ENCODE results near the gene NCAPD3.

Gene NCAPD3

DNA sequence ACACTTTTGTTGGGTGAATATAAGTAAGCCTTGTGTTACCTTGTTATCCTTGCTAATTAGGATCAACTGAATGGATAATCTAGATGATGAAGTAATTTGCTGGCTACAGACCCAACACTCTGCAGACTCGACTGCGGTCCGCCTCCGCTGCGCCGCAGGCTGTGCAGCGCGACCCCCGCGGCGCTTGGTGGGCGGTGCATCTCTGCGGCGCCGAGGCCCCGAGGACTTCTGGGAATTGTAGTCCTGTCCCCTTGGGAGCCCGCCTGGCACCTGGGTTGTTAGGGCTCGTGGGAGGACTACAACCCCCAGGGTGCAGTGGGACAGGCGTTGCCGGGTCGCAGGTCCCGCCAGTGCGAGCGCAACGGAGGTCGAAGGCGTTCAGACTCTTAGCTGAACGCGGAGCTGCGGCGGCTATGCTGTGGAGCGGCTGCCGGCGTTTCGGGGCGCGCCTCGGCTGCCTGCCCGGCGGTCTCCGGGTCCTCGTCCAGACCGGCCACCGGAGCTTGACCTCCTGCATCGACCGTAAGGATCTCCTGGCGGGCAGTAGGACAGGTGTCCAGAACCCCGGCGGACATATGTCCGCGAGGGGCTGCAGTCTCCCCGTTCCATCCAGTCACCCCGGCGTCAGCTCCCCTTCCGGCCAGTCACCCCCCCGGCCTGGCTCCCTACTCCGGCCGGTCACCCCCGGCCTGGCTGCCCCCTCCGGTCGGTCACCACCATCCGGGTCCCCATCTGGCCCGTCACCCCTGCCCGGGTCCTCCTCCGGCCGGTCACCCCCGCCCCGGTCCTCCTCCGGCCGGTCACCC lies 29.6 kb upstream of the NCAPD3 start, which contains the start of the genes ACAD8 and THYN1:
ACAD8 (plus strand) TSS at position 381 of the 806 bp plus-strand sequence; CDS start at position 414, 33 bp downstream.
THYN1 (minus strand) TSS at position 165 of the 806 bp plus-strand sequence. CDS start 470 bp downstream, outside the sequence.
- DNase-seq, result peak; percentile 97

- no peak for DNase-seq
Observed at GRCh38 chr11:134252346-134253187, 28.8 kb upstream of the NCAPD3 start.

DNA sequence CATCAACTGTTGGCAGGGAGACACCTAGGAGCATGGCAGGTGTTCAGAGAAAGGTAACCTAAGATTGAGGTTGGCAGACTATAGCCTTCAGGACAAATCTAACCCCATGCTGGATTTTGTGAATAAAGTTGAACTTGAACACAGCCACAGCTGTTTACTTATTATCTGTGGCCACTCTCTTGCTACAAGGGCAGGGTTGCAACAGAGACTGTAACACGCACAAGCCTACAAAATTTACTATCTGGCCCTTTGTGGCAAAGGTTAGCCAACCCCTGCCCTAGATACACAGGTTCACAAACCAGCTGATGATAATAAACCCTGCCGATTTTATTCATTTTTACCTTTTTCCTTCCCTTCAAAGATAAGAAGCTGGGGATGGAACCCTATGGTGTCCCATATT lies 26.9 kb upstream of the NCAPD3 start:
- DNase-seq, result no peak

DNA sequence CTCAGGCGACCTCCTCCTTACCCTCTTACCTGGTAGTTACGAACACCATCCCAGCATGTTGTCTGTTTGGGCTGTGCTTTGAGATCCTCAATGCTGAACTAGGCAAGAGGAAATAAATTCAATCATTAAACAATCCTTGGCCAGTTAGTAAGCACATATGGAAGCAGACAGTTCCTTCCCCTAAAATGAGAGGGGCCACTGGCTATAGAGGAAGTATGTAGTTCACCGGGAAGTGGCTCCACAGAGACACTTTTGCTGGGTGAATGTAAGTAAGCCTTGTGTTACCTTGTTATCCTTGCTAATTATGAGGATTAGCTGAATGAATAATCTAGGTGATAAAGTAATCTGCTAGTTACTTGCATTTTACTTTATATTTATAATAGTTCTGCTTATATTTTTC lies 26.5 kb upstream of the NCAPD3 start:
- no peak for DNase-seq

DNA sequence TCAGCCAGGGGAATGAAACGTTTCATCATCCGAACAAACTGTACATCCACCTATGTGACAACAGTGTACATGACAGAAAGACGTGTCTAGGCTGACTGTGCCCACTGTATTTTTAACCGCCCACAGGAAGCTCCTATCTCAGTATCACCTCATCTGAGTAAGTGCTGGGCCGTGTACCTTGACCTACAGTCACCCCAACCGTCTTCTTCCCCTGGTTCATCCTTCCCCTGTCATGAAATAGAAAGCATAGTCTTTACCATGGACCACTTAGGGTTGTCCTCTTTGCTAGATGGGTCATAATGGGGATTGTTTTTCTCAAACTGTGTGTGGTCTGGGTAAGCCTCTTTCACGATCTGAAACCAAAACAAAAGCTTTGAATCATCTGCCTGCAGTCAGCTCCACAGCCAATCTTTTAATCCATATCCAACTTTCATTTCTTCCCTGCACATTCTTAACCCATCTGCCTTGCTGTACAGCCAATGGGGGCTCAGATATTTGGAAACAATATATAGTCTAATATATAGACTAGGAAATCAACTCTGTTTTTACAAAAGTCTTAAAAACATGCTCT lies 25.2 kb upstream of the NCAPD3 start:
- no peak for DNase-seq

- DNase-seq, result no peak
Observed at GRCh38 chr11:134246678-134247077, 22.9 kb upstream of the NCAPD3 start.

DNA sequence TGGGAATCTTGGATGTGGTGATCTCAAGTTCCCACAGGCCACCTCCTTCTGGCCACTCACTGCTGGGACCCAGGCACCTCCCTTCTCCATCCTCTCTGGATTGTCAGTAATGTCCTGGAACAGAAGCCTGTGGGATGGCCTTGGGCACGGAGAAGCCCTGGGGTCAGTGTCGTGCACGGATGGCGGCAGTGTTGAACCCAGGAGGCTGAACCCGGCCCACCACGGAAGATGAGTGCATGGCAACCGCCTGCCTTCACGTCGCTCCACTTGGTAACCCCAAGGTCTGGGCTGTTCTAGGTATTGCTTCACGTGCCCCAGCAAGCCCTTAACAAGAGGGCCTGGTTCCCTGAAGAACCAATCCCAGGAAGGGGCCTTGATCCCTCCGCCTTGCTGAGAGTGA lies 22.3 kb upstream of the NCAPD3 start:
- DNase-seq, result no peak

- DNase-seq, result no peak
Observed at GRCh38 chr11:134245434-134245833, 21.7 kb upstream of the NCAPD3 start.

GRCh38 chr11:134244593-134244992 lies 20.8 kb upstream of the NCAPD3 start:
- DNase-seq, result no peak

GRCh38 chr11:134243913-134244312 lies 20.1 kb upstream of the NCAPD3 start:
- DNase-seq, result no peak

DNA sequence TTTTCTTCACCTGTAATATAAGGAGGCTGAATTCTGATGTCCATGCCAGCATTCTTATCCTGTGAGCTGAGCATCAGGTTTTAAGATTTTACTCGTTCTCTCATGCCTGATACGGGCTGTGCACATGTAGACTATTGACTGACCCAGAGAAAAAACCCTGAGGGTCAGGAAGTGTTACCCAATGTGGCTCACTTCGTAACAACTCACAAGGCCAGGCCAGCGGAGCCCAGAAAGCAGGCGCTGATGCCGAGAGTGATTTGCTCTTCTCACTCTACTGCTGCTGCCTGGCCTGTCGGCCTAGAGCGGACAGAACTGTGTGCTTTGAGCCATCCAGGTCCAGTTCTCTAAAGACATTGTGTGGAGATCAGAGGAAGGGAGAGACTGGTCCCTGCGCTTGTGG lies 18.6 kb upstream of the NCAPD3 start:
- no peak for DNase-seq

DNA sequence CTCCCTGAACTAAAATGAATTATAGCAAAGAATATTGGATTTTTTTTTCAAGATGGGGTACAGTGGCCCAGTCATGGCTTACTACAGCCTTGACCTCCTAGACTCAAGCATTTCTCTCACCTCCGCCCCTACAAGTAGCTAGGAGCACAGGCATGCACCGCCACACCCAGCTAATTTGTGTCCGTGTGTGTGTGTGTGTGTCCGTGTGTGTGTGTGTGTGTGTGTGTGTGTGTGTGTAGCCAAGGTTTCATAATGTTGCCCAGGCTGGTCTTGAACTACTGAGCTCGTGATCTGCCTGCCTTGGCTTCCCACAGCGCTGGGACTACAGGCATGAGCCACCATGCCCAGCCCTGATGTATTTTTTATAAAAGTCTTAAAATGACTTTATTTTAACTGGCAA lies 16.8 kb upstream of the NCAPD3 start:
- no peak for DNase-seq

GRCh38 chr11:134238956-134239355 lies 15.2 kb upstream of the NCAPD3 start:
- no peak for DNase-seq

GRCh38 chr11:134237557-134237922 lies 13.8 kb upstream of the NCAPD3 start:
- DNase-seq, result no peak

- DNase-seq, result no peak
Observed at GRCh38 chr11:134236834-134237556, 13.2 kb upstream of the NCAPD3 start.

GRCh38 chr11:134235399-134235798 lies 11.6 kb upstream of the NCAPD3 start:
- no peak for DNase-seq

DNA sequence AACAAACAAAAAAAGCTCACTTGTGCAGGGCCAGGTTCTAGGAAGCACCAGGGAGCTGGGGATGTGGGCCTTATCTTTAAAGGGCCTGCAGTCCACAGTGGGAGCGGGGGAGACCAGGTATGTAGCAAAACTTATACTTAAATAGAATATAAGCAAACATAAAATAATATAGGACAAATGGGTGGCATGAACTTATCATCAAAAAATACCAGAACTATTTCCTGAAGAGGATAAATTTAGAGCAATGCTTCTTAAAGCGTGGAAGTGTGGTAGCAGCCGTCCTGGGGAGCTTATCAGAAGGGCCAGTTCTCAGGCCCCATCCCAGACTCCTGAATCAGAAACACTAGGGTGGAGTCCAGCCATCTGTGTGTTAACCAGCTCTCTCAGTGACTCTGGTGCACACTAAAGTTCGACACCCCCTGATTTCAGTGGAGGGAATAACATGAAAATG lies 10.0 kb upstream of the NCAPD3 start:
- no peak for DNase-seq

DNA sequence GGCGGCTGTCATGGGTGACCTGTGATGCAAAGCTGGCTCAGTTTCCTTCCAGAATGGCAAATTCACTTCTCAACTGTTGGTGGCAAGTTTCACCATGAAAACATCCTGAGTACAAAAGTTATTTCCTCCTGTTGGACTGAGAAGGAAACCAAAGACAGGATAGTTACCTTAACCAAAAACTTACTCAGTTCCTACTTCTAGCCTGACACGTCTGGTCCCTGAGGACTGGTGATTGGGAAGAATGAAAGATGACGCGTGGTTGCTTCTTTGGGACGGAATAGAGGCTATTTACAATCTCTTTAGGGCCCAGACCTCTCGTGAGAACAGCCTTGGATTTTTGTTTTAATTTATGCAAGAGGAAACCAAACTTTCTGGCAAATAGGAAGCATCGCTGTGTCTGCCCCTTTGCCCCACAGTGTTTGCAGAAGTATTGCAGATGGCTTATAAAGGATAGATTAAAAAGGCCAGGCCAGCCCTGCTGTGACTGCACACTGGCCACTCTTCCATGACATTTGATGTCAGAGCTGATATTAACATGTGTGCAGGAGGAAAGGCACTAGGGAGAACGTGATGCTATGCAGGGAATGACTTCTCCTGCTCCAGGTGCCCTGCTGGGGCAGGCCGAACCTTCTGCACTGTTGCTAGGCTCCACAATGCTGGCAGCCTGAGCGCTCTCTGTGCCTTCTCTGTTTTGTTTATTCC lies 8.3 kb upstream of the NCAPD3 start:
- no peak for DNase-seq

DNA sequence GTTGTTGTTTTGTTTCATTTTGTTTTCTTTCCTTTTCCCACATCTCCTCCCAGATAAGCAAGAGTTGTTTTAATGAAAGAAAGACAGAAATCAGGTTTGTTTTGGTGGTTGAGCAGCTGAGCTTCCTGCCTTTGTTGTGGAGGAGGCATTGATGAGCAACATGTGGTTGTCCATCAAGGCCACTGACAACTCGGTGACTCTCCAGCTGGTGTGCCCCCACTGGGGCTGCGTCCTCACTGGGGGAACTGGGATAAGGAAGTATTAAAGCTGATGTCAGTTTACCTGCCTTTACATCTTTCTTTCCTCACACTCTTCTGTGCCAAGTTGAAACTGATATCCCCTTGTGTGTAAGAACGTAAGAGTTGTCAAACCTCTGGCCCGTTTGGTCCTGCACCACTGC lies 6.6 kb upstream of the NCAPD3 start:
- DNase-seq, result no peak

DNA sequence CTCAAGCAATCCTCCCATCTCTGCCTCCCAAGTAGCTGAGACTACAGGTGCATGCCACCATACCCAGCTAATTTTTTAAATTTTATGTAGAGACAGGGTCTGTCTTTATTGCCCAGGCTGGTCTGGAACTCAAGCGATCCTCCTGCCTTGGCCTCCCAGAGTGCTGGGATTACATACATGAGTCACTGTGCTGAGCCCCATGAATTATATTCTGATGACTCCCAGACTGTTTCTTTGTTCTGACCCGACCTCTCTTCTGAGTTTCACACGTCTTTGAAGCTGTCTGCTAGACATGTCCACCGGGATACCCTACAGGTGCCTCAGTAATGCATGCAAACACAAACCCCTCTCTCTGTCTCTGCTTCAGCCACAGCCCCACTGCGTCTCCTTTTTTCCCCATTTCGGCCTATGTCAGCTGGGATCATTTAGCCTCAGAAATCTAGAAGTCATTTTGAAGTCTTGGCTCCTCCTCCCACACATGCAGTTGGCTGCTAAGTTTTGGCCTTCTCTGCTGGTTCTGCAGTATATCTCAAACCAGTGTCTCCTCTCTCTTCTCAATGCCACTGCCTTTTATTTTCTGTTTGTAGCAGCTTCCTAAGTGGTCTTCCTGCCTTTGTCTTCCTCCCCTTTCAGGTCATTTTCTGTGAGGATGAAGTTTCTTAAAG lies 5.5 kb upstream of the NCAPD3 start:
- DNase-seq, result no peak

DNA sequence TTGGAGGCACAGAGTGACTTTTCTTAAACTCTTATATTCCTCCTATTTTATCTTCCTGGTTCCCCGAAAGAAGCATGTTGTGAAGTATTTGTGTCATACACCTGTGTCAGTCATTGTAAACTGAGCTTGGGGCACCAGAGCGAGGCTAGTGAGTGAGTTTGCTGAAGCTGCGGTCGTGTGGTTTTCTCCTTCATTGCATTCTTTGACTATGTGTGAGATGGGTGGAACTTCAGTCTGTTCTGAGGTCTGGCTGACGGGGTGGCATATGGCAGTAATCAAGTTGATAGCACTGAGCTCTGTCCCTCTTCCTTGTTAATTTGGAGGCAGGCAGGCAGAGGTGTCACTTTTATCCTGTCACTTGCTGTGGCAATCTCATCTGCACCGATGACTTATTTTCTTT lies 4.9 kb upstream of the NCAPD3 start:
- no peak for DNase-seq

All from NCI-H1436 (cell line).